ENCODE measurements around the gene ARHGAP31. TPM values are rescaled to one million over a fixed set of nuclear protein-coding genes. Genes with fewer than 3 reads are reported as not detected.

ARHGAP31 gene
- total RNA-seq, 1 experiment from 2014 or later = 1.5 TPM

DNA sequence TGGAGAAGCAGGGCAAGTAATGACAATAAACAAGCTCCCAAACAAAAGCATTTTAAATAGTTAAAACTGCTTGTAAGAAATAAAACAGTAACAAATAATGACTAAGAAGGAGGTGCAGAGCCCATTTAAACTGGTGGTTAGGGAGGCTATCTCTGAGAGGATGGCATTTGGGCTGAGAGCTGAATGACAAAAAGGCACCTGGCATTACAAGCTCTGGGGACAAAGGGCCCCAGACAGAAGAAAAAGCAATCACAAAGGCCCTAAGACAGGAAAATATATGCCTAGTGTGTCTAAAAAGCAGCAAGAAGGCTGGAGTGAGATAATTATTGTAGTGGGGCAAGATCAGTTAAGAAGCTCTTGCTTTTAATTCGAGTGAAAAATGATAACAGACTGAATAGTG, 159.6 kb downstream of the ARHGAP31 start:
- no peak for DNase-seq (ENCODE audit: low read depth)
- in situ Hi-C loops (cut with HindIII; ENCODE audit: low pct_unique_long_range_greater_than_20kb, low sequenced_read_pairs) = no loop called here

GRCh38 chr3:119456469-119456868, 162.3 kb downstream of the ARHGAP31 start:
- DNase-seq (ENCODE audit: low read depth) = no peak
- in situ Hi-C loops (cut with HindIII; ENCODE audit: low pct_unique_long_range_greater_than_20kb, low sequenced_read_pairs) = no loop called here

- in situ Hi-C loops (cut with HindIII; ENCODE audit: low pct_unique_long_range_greater_than_20kb, low sequenced_read_pairs) = no loop called here
- no peak for DNase-seq (ENCODE audit: low read depth)
Observed at GRCh38 chr3:119457246-119457645, 163.1 kb downstream of the ARHGAP31 start.

GRCh38 chr3:119463171-119464169, 169.3 kb downstream of the ARHGAP31 start, which contains the start of gene TMEM39A:
TSS of gene TMEM39A (minus strand) at chr3:119463615. CDS start at chr3:119462074, 1,541 bp downstream.
- peak; percentile 93 for DNase-seq (ENCODE audit: low read depth)
- in situ Hi-C loops (cut with HindIII; ENCODE audit: low pct_unique_long_range_greater_than_20kb, low sequenced_read_pairs) = no loop called here

- no peak for DNase-seq (ENCODE audit: low read depth)
- in situ Hi-C loops (cut with HindIII; ENCODE audit: low pct_unique_long_range_greater_than_20kb, low sequenced_read_pairs) = no loop called here
Observed at GRCh38 chr3:119468041-119468440, 173.9 kb downstream of the ARHGAP31 start.

- no peak for DNase-seq (ENCODE audit: low read depth)
- in situ Hi-C loops (cut with HindIII; ENCODE audit: low pct_unique_long_range_greater_than_20kb, low sequenced_read_pairs) = no loop called here
Observed at GRCh38 chr3:119469418-119470189, 175.4 kb downstream of the ARHGAP31 start.

Other genes with a start within 250 kb of the ARHGAP31 start
- not detected in 2 replicates for gene TEX55, start 148.2 kb upstream of the ARHGAP31 start, total RNA-seq (2014; rRNA removed; shearing (Covaris generic); ENCODE audit: low replicate concordance)
- gene UPK1B, start 120.8 kb upstream of the ARHGAP31 start, total RNA-seq (2014; rRNA removed; shearing (Covaris generic); ENCODE audit: low replicate concordance) = 31.7 and 44.0 TPM in 2 replicates
- gene B4GALT4, start 53.5 kb upstream of the ARHGAP31 start, total RNA-seq (2014; rRNA removed; shearing (Covaris generic); ENCODE audit: low replicate concordance) = 39.4 and 45.8 TPM in 2 replicates
- gene TMEM39A, start 169.2 kb downstream of the ARHGAP31 start, total RNA-seq (2014; rRNA removed; shearing (Covaris generic); ENCODE audit: low replicate concordance) = 41.5 and 91.3 TPM in 2 replicates
- 2.1 and 16.1 TPM in 2 replicates for gene POGLUT1, start 174.6 kb downstream of the ARHGAP31 start, total RNA-seq (2014; rRNA removed; shearing (Covaris generic); ENCODE audit: low replicate concordance)
- gene TIMMDC1, start 204.2 kb downstream of the ARHGAP31 start, total RNA-seq (2014; rRNA removed; shearing (Covaris generic); ENCODE audit: low replicate concordance) = 22.9 and 55.5 TPM in 2 replicates

Measured in Caki2 (cell line).